Measurements from ENCODE around the gene NELFCD. TPM values are rescaled to one million over a fixed set of nuclear protein-coding genes. Genes with fewer than 3 reads are reported as not detected.

The NELFCD gene
- total and polyA plus RNA-seq, 2 donors from 2014 or later, result 50.2 to 63.4 TPM

DNA sequence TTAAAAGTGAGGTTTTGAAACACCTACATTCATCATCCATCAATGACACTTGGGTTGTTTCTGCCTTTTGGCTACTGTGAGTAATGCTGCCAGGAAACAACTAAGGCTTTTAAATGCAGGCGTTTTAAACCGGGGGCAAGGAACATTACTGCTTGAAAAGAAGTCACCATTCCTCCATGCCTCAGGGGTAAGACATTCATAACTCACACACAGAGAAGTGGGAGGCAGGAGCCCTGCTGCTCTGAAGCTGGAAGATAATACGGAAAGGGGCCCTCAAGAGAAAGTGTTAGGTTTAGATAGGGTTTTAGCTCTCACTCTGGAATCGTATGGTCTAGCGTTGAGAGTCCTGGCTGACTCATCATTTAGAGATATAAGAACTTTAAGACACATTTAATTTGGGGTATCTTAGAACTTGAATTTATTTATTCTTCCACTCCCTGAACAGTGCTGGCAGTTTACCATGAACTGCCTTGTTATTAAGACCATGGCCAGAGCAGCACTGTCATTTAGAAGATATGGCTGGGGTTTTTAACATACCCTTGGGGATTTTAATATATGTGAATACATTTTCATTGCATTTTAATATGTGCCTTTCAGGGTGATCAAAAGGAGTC is 40.0 kb downstream of the NELFCD start:
- no peaks in the 10 kb centered on the region for H3K27me3 ChIP-seq (ENCODE audit: control insufficient read depth, insufficient read depth, low read length)
- DNase-seq, result no peak
- no peak overlapping the region for H3K4me3 ChIP-seq (ENCODE audit: low read length in 3 of 3)
- FAIRE-seq, result no peak
- no peaks in the 10 kb centered on the region for H3K9me3 ChIP-seq (ENCODE audit: control insufficient read depth in 2 of 3, insufficient read depth in 1 of 3, low read length in 3 of 3)
- TF ChIP-seq, protein P1, sequence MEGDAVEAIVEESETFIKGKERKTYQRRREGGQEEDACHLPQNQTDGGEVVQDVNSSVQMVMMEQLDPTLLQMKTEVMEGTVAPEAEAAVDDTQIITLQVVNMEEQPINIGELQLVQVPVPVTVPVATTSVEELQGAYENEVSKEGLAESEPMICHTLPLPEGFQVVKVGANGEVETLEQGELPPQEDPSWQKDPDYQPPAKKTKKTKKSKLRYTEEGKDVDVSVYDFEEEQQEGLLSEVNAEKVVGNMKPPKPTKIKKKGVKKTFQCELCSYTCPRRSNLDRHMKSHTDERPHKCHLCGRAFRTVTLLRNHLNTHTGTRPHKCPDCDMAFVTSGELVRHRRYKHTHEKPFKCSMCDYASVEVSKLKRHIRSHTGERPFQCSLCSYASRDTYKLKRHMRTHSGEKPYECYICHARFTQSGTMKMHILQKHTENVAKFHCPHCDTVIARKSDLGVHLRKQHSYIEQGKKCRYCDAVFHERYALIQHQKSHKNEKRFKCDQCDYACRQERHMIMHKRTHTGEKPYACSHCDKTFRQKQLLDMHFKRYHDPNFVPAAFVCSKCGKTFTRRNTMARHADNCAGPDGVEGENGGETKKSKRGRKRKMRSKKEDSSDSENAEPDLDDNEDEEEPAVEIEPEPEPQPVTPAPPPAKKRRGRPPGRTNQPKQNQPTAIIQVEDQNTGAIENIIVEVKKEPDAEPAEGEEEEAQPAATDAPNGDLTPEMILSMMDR (IDR thresholded peaks at IDR 0.05; ENCODE audit: borderline replicate concordance, extremely low read depth, insufficient read depth), result no peak
- H3K36me3 ChIP-seq (ENCODE audit: control insufficient read depth in 2 of 3, insufficient read depth in 3 of 3, low read length in 3 of 3), result peaks cover 0 to 18% (median 14%) of the 10 kb centered on the region in 3 donors
- H3K4me1 ChIP-seq (ENCODE audit: control insufficient read depth in 2 of 3, insufficient read depth in 2 of 3, low read depth in 1 of 3, low read length in 3 of 3), result no peaks in the 10 kb centered on the region
- no peak overlapping the region for H3K9ac ChIP-seq (ENCODE audit: low read length in 3 of 3)
- intact Hi-C loops (cut with DNase I), result loop anchor here (10.0 kb wide), 1 partner anchor 116 kb away; no protein-coding TSS in a partner anchor
- H3K27ac ChIP-seq (ENCODE audit: low read depth in 2 of 2, low read length in 2 of 2), result no peak overlapping the region

DNA sequence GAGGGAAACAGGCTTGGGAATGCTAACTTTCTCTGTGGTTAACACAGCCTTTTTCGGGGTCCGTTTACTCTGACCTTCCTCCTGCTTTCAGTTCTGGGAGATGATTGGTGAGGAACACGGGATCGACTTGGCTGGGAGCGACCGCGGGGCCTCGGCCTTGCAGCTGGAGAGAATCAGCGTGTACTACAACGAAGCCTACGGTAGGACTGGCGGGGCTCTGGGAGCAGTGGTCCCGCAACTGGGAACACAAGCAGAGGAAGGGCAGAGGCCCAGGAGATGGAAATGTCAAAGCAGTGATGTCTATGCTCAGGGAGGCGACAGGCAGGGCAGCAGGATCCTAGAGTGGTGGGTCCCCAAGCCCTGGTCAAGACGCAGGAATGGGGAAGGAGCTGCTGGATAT is 41.7 kb downstream of the NELFCD start:
- Histone ChIP-seq H3K4me3 (ENCODE audit: low read length in 3 of 3) (no peak overlapping the region), H3K27me3 (ENCODE audit: control insufficient read depth, insufficient read depth, low read length) (no peaks in the 10 kb centered on the region), H3K36me3 (ENCODE audit: control insufficient read depth in 2 of 3, insufficient read depth in 3 of 3, low read length in 3 of 3) (peaks cover 2 to 29% (median 17%) of the 10 kb centered on the region in 3 donors), H3K9ac (ENCODE audit: low read length in 3 of 3) (no peak overlapping the region), H3K4me1 (ENCODE audit: control insufficient read depth in 2 of 3, insufficient read depth in 2 of 3, low read depth in 1 of 3, low read length in 3 of 3) (no peaks in the 10 kb centered on the region), H3K9me3 (ENCODE audit: control insufficient read depth in 2 of 3, insufficient read depth in 1 of 3, low read length in 3 of 3) (no peaks in the 10 kb centered on the region), H3K27ac (ENCODE audit: low read depth in 2 of 2, low read length in 2 of 2) (no peak overlapping the region)
- intact Hi-C loops (cut with DNase I), result loop anchor here (10.0 kb wide), 1 partner anchor 118 kb away; no protein-coding TSS in a partner anchor
- peak in 1 of 5 donors; percentile 66 for DNase-seq
- no peak for FAIRE-seq
- TF ChIP-seq, protein P1 (IDR thresholded peaks at IDR 0.05; ENCODE audit: borderline replicate concordance, extremely low read depth, insufficient read depth), result no peak

DNA sequence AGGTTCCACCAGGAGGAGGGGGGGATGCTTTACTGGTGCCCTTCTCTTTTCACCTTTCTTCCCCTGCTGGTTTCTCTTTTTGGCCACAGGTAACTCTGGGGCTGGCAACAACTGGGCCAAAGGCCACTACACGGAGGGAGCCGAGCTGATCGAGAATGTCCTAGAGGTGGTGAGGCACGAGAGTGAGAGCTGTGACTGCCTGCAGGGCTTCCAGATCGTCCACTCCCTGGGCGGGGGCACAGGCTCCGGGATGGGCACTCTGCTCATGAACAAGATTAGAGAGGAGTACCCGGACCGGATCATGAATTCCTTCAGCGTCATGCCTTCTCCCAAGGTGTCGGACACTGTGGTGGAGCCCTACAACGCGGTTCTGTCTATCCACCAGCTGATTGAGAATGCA is 42.6 kb downstream of the NELFCD start:
- FAIRE-seq, result no peak
- DNase-seq, result no peak
- intact Hi-C loops (cut with DNase I), result loop anchor here (10.0 kb wide), 1 partner anchor 119 kb away; no protein-coding TSS in a partner anchor

More for the DNA sequence above, 42.6 kb downstream of the NELFCD start:
- Histone ChIP-seq H3K9ac (ENCODE audit: low read length in 3 of 3) (no peak overlapping the region), H3K27ac (ENCODE audit: low read depth in 2 of 2, low read length in 2 of 2) (no peak overlapping the region), H3K27me3 (ENCODE audit: control insufficient read depth, insufficient read depth, low read length) (no peaks in the 10 kb centered on the region), H3K9me3 (ENCODE audit: control insufficient read depth in 2 of 3, insufficient read depth in 1 of 3, low read length in 3 of 3) (no peaks in the 10 kb centered on the region), H3K4me1 (ENCODE audit: control insufficient read depth in 2 of 3, insufficient read depth in 2 of 3, low read depth in 1 of 3, low read length in 3 of 3) (peaks cover 0 to 4% (median 0%) of the 10 kb centered on the region in 3 donors), H3K36me3 (ENCODE audit: control insufficient read depth in 2 of 3, insufficient read depth in 3 of 3, low read length in 3 of 3) (peaks cover 2 to 37% (median 17%) of the 10 kb centered on the region in 3 donors), H3K4me3 (ENCODE audit: low read length in 3 of 3) (no peak overlapping the region)
- TF ChIP-seq, protein P1 (IDR thresholded peaks at IDR 0.05; ENCODE audit: borderline replicate concordance, extremely low read depth, insufficient read depth), result no peak
